HEK293 (cell line): ENCODE measurements around the gene PPP1R14B.

ENCODE experiments used
- AEBP2 ChIP-seq: fragments of 450-650 bp; formaldehyde crosslinking; IDR thresholded peaks from 2 replicates; pipeline ENCODE4 v1.5.1; 2016; ENCODE audit warnings: missing biosample characterization, missing genetic modification characterization, borderline replicate concordance
- EGR2 ChIP-seq: fragments of 450-650 bp; formaldehyde crosslinking; IDR thresholded peaks from 2 replicates; pipeline ENCODE4 v1.5.1; 2016; ENCODE audit warnings: low read depth, missing biosample characterization, missing genetic modification characterization
- ELK4 ChIP-seq: IDR thresholded peaks from 2 replicates; pipeline ENCODE4 v1.6.1; 2011; ENCODE audit warnings: mild to moderate bottlenecking, low read depth, low read length, borderline replicate concordance
- INSM2 ChIP-seq: fragments of 450-650 bp; formaldehyde crosslinking; IDR thresholded peaks from 2 replicates; pipeline ENCODE4 v1.5.1; 2016; ENCODE audit warnings: missing biosample characterization, missing genetic modification characterization
- KLF1 ChIP-seq: fragments of 450-650 bp; formaldehyde crosslinking; IDR thresholded peaks from 2 replicates; pipeline ENCODE4 v1.5.1; 2016; ENCODE audit warnings: missing biosample characterization, missing genetic modification characterization
- KLF8 ChIP-seq: fragments of 450-650 bp; formaldehyde crosslinking; IDR thresholded peaks from 2 replicates; pipeline ENCODE4 v1.5.1; 2016; ENCODE audit warnings: missing biosample characterization, missing genetic modification characterization
- PRDM2 ChIP-seq: fragments of 450-650 bp; formaldehyde crosslinking; IDR thresholded peaks from 2 replicates; pipeline ENCODE4 v1.5.1; 2016; ENCODE audit warnings: missing biosample characterization, missing genetic modification characterization, borderline replicate concordance
- ZNF10 ChIP-seq: fragments of 450-650 bp; formaldehyde crosslinking; IDR thresholded peaks from 2 replicates; pipeline ENCODE4 v1.5.1; 2017; ENCODE audit warnings: missing biosample characterization, missing genetic modification characterization
- ZNF121 ChIP-seq: fragments of 450-650 bp; formaldehyde crosslinking; IDR thresholded peaks from 2 replicates; pipeline ENCODE4 v1.5.1; 2016; ENCODE audit warnings: missing biosample characterization, missing genetic modification characterization
- ZNF132 ChIP-seq: fragments of 450-650 bp; formaldehyde crosslinking; IDR thresholded peaks from 2 replicates; pipeline ENCODE4 v1.5.1; 2017; ENCODE audit warnings: missing biosample characterization, missing genetic modification characterization, borderline replicate concordance
- ZNF138 ChIP-seq: fragments of 450-650 bp; formaldehyde crosslinking; IDR thresholded peaks from 2 replicates; pipeline ENCODE4 v1.5.1; 2016; ENCODE audit warnings: missing biosample characterization, missing genetic modification characterization, borderline replicate concordance
- ZNF155 ChIP-seq: fragments of 450-650 bp; formaldehyde crosslinking; IDR thresholded peaks from 2 replicates; pipeline ENCODE4 v1.5.1; 2016; ENCODE audit warnings: missing biosample characterization, missing genetic modification characterization
- ZNF26 ChIP-seq: fragments of 450-650 bp; formaldehyde crosslinking; IDR thresholded peaks from 2 replicates; pipeline ENCODE4 v1.5.1; 2016; ENCODE audit warnings: missing biosample characterization, missing genetic modification characterization
- ZNF302 ChIP-seq: fragments of 450-650 bp; formaldehyde crosslinking; IDR thresholded peaks from 2 replicates; pipeline ENCODE4 v1.5.1; 2016; ENCODE audit warnings: missing biosample characterization, missing genetic modification characterization, low read depth
- ZNF362 ChIP-seq: fragments of 450-650 bp; formaldehyde crosslinking; IDR thresholded peaks from 2 replicates; pipeline ENCODE4 v1.5.1; 2016; ENCODE audit warnings: missing biosample characterization, missing genetic modification characterization
- ZNF473 ChIP-seq: fragments of 450-650 bp; formaldehyde crosslinking; IDR thresholded peaks from 2 replicates; pipeline ENCODE4 v1.5.1; 2017; ENCODE audit warnings: missing biosample characterization, missing genetic modification characterization
- ZNF548 ChIP-seq: fragments of 450-650 bp; formaldehyde crosslinking; IDR thresholded peaks from 2 replicates; pipeline ENCODE4 v1.5.1; 2016; ENCODE audit warnings: missing biosample characterization, missing genetic modification characterization
- ZNF560 ChIP-seq: fragments of 450-650 bp; formaldehyde crosslinking; IDR thresholded peaks from 2 replicates; pipeline ENCODE4 v1.5.1; 2017; ENCODE audit warnings: missing biosample characterization, missing genetic modification characterization, borderline replicate concordance
- ZNF561 ChIP-seq: fragments of 450-650 bp; IDR thresholded peaks from 2 replicates; pipeline ENCODE4 v1.5.1; 2018; ENCODE audit warnings: missing biosample characterization, missing genetic modification characterization, borderline replicate concordance
- ZNF658 ChIP-seq: fragments of 450-650 bp; formaldehyde crosslinking; IDR thresholded peaks from 2 replicates; pipeline ENCODE4; 2016; ENCODE audit warnings: missing biosample characterization, missing genetic modification characterization
- ZNF664 ChIP-seq: fragments of 450-650 bp; formaldehyde crosslinking; IDR thresholded peaks from 2 replicates; pipeline ENCODE4 v1.5.1; 2016; ENCODE audit warnings: missing biosample characterization, missing genetic modification characterization
- ZNF701 ChIP-seq: fragments of 450-650 bp; formaldehyde crosslinking; IDR thresholded peaks from 2 replicates; pipeline ENCODE4 v1.5.1; 2016; ENCODE audit warnings: missing biosample characterization, missing genetic modification characterization
- ZNF707 ChIP-seq: fragments of 450-650 bp; formaldehyde crosslinking; IDR thresholded peaks from 2 replicates; pipeline ENCODE4 v1.5.1; 2016; ENCODE audit warnings: missing biosample characterization, missing genetic modification characterization
- ZNF776 ChIP-seq: fragments of 450-650 bp; formaldehyde crosslinking; IDR thresholded peaks from 2 replicates; pipeline ENCODE4 v1.5.0; 2017; ENCODE audit warnings: missing biosample characterization, missing genetic modification characterization, borderline replicate concordance
- ZNF830 ChIP-seq: fragments of 450-650 bp; IDR thresholded peaks from 2 replicates; pipeline ENCODE4 v1.5.0; 2018; ENCODE audit warnings: missing biosample characterization, missing genetic modification characterization, low read depth, mild to moderate bottlenecking, moderate library complexity
- ZSCAN30 ChIP-seq: fragments of 450-650 bp; IDR thresholded peaks from 2 replicates; pipeline ENCODE4 v1.5.1; 2018; ENCODE audit warnings: missing biosample characterization, mild to moderate bottlenecking, missing genetic modification characterization, moderate library complexity

PPP1R14B gene

GRCh38 chr11:64246871-64247728 is at the start of gene PPP1R14B (continued):
- TF ChIP-seq EGR2 (peak; percentile 44; the same call in 1 of the 2 replicates), ZNF121 (tag by site-specific recombination) (no peak), ZNF707 (tag by site-specific recombination) (no peak), ZNF132 (tag by site-specific recombination) (no peak), ZNF26 (tag by site-specific recombination) (no peak), ZNF560 (tag by site-specific recombination) (no peak), KLF8 (tag by site-specific recombination) (peak; percentile 81), INSM2 (tag by site-specific recombination) (no peak), ZNF155 (tag by site-specific recombination) (no peak), ZNF138 (tag by site-specific recombination) (no peak), ZSCAN30 (tag by site-specific recombination) (0 out of 2 replicates have a peak, but pooled peaks have one; percentile 48), ZNF664 (tag by site-specific recombination) (no peak), KLF1 (tag by site-specific recombination) (peak; percentile 57; the same call in 1 of the 2 replicates), ZNF776 (tag by site-specific recombination) (no peak), ZNF10 (peak; percentile 19; the same call in 1 of the 2 replicates), ZNF362 (tag by site-specific recombination) (no peak), PRDM2 (no peak), ZNF548 (tag by site-specific recombination) (no peak), ZNF830 (no peak), AEBP2 (tag by site-specific recombination) (no peak), ELK4 (no peak), ZNF473 (tag by site-specific recombination) (no peak), ZNF701 (tag by site-specific recombination) (no peak), ZNF561 (tag by site-specific recombination) (0 out of 2 replicates have a peak, but pooled peaks have one; percentile 55), ZNF658 (no peak), ZNF302 (tag by site-specific recombination) (no peak)
